A172 (cell line): Measurements from ENCODE around the gene DISC1. TPM values are rescaled to one million over a fixed set of nuclear protein-coding genes. Genes with fewer than 3 reads are reported as not detected.
"Not testable (repeated sequence)": the region's sequence is repeated elsewhere in the genome, so short reads cannot be mapped to it uniquely, and the experiment has no call there.

Experiments
- DNase-seq: peaks from one replicate; pipeline ENCODE4 v3.0.0-alpha.2; 2015; ENCODE audit warnings: low spot score
- total RNA-seq: library from RNA; depleted of rRNA; stranded (reverse); fragments of >200 nt; shearing (Covaris generic); gene quantifications from 2 replicates; pipeline ENCODE4 v1.2.3, GENCODE V29; 2014

Gene DISC1
- total RNA-seq, 1 experiment from 2014 or later, result 5.0 TPM

DNA sequence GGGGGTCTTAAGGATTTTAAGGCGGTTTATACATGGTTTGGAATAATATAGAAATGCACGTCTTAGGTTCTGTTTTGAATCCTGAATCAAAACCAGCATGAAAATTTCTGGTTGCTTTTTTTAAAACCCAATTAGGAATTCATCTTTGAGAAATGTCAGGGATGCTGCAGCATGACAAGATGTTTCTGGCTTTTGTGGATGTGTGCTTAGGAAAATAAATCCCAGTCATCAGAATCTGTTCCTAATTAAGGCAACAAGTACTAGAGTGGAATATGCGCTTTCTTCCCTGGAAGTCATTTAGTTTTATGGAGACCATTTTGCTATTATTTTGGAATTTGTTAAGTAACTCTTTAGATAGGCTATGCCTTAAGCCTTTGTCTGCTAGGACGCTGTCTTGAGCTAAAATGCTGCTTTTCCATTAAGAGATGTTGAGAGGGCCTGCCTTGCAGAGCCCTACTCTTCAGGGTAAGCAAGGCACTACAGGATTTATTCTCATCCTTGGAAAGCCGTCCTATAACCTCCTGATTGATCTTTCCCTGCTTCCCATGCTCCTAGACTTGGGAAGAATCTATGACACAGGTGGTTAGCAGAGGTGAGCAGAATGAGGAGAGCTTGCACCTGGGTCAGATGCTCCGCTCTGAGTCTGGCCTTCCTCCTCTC is 332.8 kb downstream of the DISC1 start:
- no peak for DNase-seq

DNA sequence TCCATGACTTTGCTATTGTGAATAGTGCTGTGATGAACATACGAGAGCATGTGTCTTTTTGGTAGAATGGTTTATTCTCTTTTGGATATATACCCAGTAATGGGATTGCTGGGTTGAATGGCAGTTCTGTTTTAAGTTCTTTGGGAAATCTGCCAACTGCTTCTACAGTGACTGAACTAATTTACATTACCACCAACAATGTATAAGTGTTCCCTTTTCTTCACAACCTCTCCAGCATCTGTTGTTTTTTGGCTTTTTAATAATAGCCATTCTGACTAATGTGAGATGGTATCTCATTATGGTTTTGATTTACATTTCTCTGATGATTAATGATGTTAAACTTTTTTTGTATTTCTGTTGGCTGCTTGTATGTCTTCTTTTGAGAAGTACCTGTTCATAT is 335.2 kb downstream of the DISC1 start:
- not testable (repeated sequence) for DNase-seq

GRCh38 chr1:231962636-231963035 is 336.0 kb downstream of the DISC1 start:
- DNase-seq, result no peak

GRCh38 chr1:231964241-231964640 is 337.7 kb downstream of the DISC1 start:
- no peak for DNase-seq

DNA sequence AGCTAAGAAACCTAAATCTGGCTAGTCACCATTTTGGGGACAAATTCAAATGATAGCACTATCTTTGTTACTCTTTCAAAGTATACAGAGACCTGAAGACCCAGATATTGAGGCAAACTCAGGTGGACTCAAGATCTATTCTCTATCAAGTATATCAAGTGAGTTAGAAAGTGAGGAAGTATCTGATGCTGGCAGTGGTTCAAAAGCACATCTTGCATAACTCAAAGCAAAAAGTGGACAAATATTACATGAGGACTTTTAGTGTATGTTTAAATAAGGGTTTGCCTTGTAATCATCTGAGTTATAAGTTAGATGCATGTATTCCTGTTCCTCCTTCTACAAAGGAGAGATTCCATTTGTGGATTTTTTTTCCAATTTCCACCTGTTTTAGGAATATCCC is 338.4 kb downstream of the DISC1 start:
- no peak for DNase-seq

- no peak for DNase-seq
Measured at GRCh38 chr1:231965615-231966014, 339.0 kb downstream of the DISC1 start.

GRCh38 chr1:231966983-231967382 is 340.4 kb downstream of the DISC1 start:
- DNase-seq, result no peak

GRCh38 chr1:231969076-231969475 is 342.5 kb downstream of the DISC1 start:
- no peak for DNase-seq

DNA sequence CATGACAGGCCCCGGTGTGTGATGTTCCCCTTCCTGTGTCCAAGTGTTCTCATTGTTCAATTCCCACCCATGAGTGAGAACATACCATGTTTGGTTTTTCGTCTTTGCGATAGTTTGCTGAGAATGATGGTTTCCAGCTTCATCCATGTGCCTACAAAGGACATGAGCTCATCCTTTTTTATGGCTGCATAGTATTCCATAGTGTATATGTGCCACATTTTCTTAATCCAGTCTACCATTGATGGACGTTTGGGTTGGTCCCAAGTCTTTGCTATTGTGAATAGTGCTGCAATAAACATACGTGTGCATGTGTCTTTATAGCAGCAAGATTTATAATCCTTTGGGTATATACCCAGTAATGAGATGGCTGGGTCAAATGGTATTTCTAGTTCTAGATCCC is 343.2 kb downstream of the DISC1 start:
- DNase-seq, result not testable (repeated sequence)

GRCh38 chr1:231970684-231971083 is 344.1 kb downstream of the DISC1 start:
- DNase-seq, result no peak

DNA sequence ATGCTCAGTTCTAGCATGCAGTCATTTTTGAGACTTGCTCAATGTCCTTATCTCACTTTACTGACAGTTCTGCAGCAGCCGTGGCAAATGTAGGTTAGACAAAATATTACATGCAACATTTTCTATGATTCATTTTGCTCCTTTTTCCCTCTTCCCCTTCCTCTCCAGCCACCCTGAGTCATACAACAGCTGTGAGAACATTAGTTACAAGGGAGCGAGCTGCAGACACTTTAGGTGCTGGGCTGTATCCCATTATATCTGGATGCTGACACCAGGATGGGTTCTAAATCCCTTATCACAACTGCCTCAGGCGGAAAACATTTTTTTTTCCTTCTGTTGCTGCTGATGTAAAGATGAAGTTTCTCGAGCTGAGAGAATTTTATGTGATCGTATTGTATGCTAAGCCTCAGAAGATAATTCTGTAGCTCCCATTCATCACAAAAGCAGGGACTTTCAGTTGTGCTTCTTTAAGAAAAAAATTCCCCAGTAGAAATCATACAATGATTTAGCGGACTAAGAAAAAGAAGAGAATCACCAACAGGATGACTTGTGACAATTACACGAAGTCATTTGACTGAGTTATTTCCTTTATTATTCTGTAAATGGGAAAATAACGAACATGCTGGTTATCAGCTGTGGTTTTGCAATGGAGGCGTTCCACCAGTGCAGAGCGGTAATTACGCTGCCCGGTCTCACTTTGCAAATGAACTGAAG is 345.0 kb downstream of the DISC1 start:
- peak; percentile 75 for DNase-seq

DNA sequence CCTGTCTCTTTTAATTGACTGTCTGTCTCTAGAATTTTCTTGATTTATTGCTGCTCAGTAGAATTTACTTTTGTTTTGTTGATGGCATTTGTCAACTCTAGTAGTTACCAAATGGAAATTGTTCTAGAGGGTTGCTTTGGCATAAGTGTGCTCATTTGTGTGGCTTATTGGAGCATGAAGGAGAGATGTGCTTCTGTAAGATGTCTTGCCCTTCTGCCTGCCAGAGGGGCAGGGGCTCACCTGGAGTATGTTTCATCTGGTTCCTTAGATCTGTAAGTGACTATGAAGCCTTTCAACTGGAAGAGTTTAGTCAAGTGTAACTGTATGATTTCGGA is 345.5 kb downstream of the DISC1 start:
- DNase-seq, result peak; percentile 13

DNA sequence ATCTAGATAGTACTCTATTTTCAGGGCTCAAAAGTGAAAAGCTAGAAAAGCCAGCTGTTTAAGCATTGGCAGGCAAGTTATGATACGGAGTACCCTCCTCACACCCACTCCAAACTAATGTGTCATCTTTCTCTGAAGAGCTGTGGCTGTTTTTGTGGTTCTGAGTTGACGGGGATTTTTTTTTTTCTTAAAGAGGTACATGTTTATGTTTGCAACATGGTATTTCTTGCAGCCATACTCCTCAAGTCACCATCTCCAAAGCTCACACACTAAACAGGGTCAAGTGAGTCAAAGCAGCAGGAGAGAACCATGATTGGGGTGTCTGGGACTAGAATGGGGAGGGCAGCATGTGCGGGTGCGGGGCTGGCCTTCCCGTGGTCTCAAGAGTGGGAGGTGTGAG is 347.2 kb downstream of the DISC1 start:
- no peak for DNase-seq

GRCh38 chr1:231976231-231976630 is 349.6 kb downstream of the DISC1 start:
- no peak for DNase-seq

DNA sequence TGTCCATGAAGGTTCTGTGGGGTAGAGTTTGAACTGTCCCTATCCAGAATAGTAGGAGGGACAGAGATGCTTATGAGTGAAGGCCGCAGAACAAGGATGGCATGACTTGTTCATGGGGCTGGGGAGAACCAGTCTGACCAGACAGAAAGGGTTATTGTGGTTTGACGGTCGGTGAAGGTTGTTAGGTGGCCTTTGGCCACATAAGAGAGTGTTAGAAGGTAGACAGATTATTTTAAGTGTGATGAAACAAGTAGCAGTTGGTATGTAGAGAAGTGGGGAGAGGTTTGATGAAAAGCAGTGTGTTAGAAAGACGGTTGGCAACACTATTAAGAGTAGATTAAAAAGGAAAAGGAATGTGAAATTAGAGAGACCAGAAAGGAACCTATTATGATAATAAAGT is 355.1 kb downstream of the DISC1 start:
- DNase-seq, result no peak

DNA sequence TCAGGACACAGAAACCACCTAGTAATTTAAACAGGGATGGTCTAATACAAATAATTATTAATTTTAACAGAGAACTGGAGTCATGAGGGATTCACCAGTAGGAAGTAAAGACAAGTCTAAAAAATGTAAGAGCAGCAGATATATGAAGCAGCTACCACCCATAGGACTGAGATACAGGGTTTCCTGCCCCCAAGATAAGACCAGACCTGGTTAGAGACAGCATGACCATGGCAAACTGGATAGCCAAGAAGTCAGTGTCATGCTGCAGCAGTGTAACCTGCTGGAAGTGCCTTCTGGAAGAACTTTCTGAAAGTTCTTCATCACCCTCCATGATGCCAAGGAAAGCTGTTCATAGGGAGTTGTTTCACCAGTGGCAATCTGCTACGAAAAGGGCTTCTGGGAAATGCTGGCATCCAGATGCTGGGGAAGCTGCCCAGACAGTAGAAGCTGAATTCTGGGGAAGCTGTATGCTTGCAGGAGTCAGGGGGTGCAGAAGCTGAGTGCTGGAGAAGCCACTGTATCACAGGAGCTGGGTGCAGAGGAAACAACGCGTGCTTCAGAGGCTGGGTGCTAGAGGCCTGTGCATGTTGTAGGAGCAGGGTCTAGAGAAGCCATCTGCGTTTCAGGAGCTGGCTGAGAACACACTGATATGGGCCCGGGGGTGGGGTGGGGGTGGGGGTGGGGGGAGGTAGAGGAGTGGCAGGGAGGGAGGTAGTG is 356.4 kb downstream of the DISC1 start:
- DNase-seq, result no peak

DNA sequence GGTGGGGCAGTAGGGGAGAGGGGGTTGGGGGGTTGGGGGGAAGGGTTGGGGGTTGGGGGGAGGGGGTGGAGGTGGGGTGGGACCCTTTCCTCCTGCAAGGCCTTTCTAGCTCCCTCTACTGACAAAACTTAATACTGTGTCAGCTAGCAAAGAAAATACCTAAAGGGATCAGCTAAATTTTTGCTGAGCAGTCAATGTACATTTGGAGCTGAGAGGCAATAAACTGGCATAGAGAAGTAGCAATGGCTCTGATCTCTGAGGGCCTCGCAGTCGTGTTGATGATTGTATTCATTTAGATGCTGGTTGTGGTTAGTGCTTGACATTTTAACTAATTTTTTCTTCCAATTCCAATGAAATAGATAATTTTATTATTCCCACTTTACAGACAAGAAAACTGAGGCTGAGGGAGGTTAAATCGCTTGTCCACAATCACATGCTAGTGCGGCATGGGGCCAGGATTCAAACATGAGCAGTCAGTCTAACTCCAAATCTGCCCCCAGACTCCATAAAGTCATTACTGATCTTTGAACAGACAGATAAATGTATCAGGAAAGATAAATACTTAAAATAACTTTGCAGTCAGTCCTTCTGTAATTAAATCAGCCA is 357.1 kb downstream of the DISC1 start:
- no peak for DNase-seq

DNA sequence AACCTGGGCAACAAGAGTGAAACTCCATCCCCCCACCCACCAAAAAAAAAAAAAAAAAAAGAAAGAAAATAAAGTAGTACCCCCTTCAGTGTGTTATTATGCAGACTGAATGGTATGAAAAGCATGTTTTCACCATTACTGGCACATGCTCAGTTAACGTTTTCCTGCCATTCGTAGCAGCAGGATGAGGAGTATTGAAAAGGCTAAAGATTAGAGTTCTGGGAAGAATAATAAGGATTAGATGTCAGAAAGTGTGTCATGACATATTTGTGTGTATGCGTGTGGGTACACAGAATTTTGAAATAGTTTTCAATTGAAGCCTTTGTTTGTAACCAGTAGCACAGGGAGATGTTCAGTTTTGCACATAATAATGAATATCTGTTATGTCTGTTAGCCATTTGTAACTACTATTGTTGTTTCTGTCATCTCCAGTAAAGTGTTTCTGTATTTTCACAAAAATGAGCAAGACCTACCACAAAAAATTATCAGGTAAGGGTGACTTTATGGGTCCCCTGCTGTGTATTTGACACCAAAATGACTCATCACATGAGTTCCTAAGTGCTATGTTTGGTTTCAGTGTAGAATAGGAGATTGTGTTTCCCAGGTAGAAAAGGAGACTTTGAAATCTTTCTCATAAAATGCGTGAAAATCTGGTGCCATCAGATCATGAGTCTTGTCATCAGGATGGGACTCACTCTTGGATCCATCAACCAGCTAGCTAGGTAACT is 358.9 kb downstream of the DISC1 start:
- DNase-seq, result peak; percentile 21

DNA sequence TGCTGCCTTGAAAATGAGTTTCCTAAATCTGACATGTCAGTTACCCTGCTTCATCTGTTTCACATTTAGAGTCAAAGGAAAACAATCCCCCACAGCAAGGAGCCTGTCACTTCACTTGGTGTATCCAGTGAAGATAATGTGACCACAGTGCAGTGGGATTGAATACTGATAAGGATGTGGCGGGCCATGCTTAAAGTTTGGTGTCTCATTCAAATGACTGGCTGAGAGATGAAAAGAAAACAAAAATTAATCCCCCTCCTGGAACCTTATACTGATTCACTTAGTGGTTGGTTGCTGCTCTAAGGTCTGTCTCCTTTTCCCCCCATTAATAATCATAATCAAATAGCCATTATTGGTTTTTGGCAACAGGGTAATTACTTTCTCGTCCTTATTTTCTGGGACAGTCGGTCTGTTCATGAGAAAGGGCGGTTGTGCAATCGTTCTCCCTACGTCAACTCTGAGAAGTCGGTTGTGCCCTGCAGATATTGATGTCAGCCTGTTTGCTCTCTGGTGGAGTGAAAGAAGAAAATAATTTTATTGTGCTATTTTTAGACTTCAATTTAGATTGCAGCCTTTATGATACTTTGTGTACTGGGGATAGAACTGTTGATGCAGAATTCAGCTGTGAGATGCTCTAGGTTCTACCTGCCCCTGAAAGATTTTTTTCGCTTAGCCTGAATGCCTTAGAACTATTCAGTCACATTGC is 360.2 kb downstream of the DISC1 start:
- no peak for DNase-seq

DNA sequence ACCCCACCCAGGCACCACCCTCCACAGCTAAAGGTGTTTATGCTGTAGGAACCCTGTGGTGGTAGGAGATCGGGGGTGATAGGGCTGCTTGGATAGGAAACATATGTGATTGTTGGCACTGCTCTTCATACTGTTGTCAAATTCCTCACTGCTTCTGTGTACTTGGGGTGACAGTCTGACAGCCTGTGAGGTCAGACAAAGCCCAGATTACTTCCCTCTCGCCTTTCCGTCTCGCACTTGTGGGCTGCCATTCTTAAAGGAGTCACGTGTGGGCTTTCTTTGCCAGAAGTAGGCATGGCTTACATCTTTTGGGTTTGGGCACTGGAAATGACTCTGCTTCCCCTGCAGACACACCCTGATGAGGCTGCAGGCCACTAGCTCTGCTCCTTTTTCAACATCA is 363.8 kb downstream of the DISC1 start:
- DNase-seq, result no peak

- DNase-seq, result no peak
Measured at GRCh38 chr1:231991231-231991630, 364.6 kb downstream of the DISC1 start.
